Ovary (tissue), 9 donors: ENCODE measurements around the gene EVX2. TPM values are rescaled to one million over a fixed set of nuclear protein-coding genes. Genes with fewer than 3 reads are reported as not detected.

Experiments
- DNase-seq, 5 donors: peaks; one replicate each; pipeline ENCODE4 v3.0.0-alpha.2; 2019 to 2020
- H3K27ac ChIP-seq, 2 donors: fragments of 200-600 bp; one replicate each; pipeline versions ENCODE4 v1.5.1 to v1.8.0; 2019 to 2022
- H3K27me3 ChIP-seq: fragments of 200-600 bp; one replicate; pipeline ENCODE4 v1.8.0; 2022
- H3K36me3 ChIP-seq: fragments of 200-600 bp; sonication (generic); one replicate; pipeline ENCODE4 v1.5.1; 2019
- H3K4me1 ChIP-seq: one replicate; pipeline ENCODE4 v1.8.1; 2013; ENCODE audit warnings: mild to moderate bottlenecking, moderate library complexity; ENCODE audit not compliant: insufficient read depth
- H3K4me3 ChIP-seq: fragments of 200-600 bp; sonication (generic); one replicate; pipeline ENCODE4 v1.5.1; 2017
- H3K9me3 ChIP-seq, 2 donors: fragments of 200-600 bp in 1 of 2; sonication (generic) in 1 of 2; one replicate each; pipeline versions ENCODE4 v1.5.1 to v1.8.1; 2013 to 2019; ENCODE audit warnings: mild to moderate bottlenecking in 1 of 2, moderate library complexity in 1 of 2
- EP300 ChIP-seq: sonication (generic); formaldehyde crosslinking; IDR thresholded peaks from one replicate; pipeline ENCODE4 v1.6.1; 2017; ENCODE audit warnings: antibody characterized with exemption
- POLR2A ChIP-seq: fragments of 450-650 bp; IDR thresholded peaks from one replicate; pipeline ENCODE4 v1.6.1; 2017; ENCODE audit warnings: antibody characterized with exemption, mild to moderate bottlenecking, moderate library complexity
- WGBS, 3 donors: extraction: QIAGEN DNeasy Blood & Tissue Kit in 1 of 3; methylation state at CpG; one replicate each; pipeline versions ENCODE4 v1.1.5 to v1.1.7; 2013 to 2017; 5-methylcytosine and 5-hydroxymethylcytosine counted together
- intact Hi-C, 4 donors: fragments of 100-400 bp; cut with DNase I; formaldehyde crosslinking; loops; one replicate each; pipeline versions ENCODE4 v1.11.0 to v1.15.1; 2022 to 2023
- polyA plus RNA-seq, 2 donors: library from polyadenylated mRNA; stranded (reverse); fragments of 200-250 nt in 1 of 2; fragments of 350-450 nt in 1 of 2; fragmentation: Illumina TruSeq in 1 of 2; extraction: RNeasy Lipid Tissue Mini Kit (QIAGEN cat#74804) in 1 of 2; gene quantifications; one replicate each; pipeline ENCODE4 v1.2.3, GENCODE V29; 2013 to 2014
- total RNA-seq, 7 donors: library from RNA; depleted of rRNA in 2 of 7; stranded (reverse); fragments of >200 nt in 2 of 7; fragmentation: NEBNext Ultra II Directional in 3 of 7; extraction: Animal tissue kit (Norgen Biotek cat#: 25700) in 3 of 7; gene quantifications; one replicate each; pipeline versions ENCODE4 v1.1.0 to v1.2.4, GENCODE V29; 2016 to 2023
- TF ChIP-seq, protein P1 (sequence below), 3 donors: fragments of 450-650 bp in 2 of 3; fragments of 200-600 bp in 1 of 3; IDR thresholded peaks; one replicate each; pipeline versions ENCODE4 v1.5.1 to v1.8.0; 2016 to 2022; ENCODE audit warnings: antibody characterized with exemption in 3 of 3, mild to moderate bottlenecking in 1 of 3
- donor health status: DM: no; HTN: no; CAD: no; lungs with moderate emphysema.
- donor health status: DM: no; HTN: no; CAD: no.
- donor health status: Bipolar disorder and iron deficiency.
- donor health status: DM: yes; HTN: yes; CAD: no.
- donor health status: DM: no; HTN: no; CAD: no.
- donor health status: DM: yes; HTN: yes; CAD: no.

Gene EVX2
- total and polyA plus RNA-seq, 9 donors, result not detected

DNA sequence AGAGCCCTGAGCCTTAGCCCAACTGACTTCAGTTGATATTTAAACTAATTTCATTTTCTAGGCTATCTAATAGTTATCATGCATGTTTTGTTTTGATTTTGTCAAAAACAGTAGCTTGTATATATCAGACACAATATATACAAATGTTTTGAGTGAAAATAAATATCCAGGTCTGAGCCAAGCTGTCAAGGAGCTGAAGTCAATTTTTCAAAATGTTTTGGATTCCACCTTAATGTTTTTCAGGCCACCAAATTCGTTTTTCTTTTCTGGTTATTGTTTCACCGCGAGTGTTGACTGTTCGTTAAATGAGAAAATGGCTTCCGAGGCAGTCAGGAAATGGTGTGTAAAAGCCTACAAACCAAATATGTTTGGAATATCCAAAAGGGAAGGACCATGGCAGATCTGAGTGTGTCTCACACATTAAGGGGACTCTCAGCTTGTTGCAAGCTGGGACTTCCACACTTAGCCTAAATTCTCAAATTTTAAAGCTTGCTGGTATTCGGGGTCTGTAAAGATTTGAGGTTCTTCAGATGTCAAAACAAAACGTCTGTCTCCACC is 18.6 kb upstream of the EVX2 start:
- TF ChIP-seq POLR2A (no peak), EP300 (no peak)
- TF ChIP-seq, protein P1, sequence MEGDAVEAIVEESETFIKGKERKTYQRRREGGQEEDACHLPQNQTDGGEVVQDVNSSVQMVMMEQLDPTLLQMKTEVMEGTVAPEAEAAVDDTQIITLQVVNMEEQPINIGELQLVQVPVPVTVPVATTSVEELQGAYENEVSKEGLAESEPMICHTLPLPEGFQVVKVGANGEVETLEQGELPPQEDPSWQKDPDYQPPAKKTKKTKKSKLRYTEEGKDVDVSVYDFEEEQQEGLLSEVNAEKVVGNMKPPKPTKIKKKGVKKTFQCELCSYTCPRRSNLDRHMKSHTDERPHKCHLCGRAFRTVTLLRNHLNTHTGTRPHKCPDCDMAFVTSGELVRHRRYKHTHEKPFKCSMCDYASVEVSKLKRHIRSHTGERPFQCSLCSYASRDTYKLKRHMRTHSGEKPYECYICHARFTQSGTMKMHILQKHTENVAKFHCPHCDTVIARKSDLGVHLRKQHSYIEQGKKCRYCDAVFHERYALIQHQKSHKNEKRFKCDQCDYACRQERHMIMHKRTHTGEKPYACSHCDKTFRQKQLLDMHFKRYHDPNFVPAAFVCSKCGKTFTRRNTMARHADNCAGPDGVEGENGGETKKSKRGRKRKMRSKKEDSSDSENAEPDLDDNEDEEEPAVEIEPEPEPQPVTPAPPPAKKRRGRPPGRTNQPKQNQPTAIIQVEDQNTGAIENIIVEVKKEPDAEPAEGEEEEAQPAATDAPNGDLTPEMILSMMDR (IDR thresholded peaks at IDR 0.05), result no peak
- Histone ChIP-seq H3K27me3 (peaks cover 6% of the 10 kb centered on the region), H3K4me3 (no peak overlapping the region), H3K4me1 (peaks cover 2% of the 10 kb centered on the region), H3K27ac (no peak overlapping the region), H3K9me3 (peaks cover 0 to 3% of the 10 kb centered on the region in 2 donors), H3K36me3 (no peaks in the 10 kb centered on the region)
- DNase-seq, result no peak
- 37 to 71% (median 41%) methylated on average over 7 of the region's 7 CpGs for WGBS, 3 donors
- intact Hi-C loops, result loop anchor here in 2 of 4 donors (5.0 to 10.0 kb wide), 2 partner anchors 415 to 1768 kb away; partner anchors contain the start of gene SP9 (in 1 of the 2)

DNA sequence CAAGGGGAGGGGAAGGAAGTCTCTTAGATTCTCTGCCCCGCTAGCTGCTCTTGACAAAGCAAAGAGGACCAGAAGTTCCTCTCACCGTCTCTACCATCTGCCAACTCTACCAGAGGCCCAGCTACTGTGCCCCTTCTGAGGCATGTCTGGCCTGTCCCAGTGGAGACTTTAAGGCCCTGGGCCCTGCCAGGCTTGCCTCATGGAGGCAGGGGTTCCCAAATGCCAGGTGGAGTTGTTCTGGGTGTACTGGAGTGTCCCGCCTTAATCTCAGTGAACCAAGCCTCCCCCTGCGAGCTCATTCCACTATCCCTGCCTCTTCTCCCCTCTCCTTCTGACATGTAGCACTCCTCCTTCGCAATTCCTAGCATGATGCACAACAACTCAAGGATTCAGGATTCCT is 18.1 kb upstream of the EVX2 start:
- Histone ChIP-seq H3K4me1 (no peaks in the 10 kb centered on the region), H3K27me3 (peaks cover 6% of the 10 kb centered on the region), H3K4me3 (no peak overlapping the region), H3K27ac (no peak overlapping the region), H3K36me3 (no peaks in the 10 kb centered on the region), H3K9me3 (peaks cover 0 to 3% of the 10 kb centered on the region in 2 donors)
- intact Hi-C loops, result loop anchor here in 2 of 4 donors (5.0 to 10.0 kb wide), 2 partner anchors 415 to 1767 kb away; partner anchors contain the start of gene SP9 (in 1 of the 2)
- WGBS, 3 donors, result 64 to 75% (median 70%) methylated on average over 5 of the region's 5 CpGs
- DNase-seq, result no peak
- TF ChIP-seq, protein P1 (IDR thresholded peaks at IDR 0.05), result no peak
- no peak for TF ChIP-seq EP300
- TF ChIP-seq POLR2A, result no peak

DNA sequence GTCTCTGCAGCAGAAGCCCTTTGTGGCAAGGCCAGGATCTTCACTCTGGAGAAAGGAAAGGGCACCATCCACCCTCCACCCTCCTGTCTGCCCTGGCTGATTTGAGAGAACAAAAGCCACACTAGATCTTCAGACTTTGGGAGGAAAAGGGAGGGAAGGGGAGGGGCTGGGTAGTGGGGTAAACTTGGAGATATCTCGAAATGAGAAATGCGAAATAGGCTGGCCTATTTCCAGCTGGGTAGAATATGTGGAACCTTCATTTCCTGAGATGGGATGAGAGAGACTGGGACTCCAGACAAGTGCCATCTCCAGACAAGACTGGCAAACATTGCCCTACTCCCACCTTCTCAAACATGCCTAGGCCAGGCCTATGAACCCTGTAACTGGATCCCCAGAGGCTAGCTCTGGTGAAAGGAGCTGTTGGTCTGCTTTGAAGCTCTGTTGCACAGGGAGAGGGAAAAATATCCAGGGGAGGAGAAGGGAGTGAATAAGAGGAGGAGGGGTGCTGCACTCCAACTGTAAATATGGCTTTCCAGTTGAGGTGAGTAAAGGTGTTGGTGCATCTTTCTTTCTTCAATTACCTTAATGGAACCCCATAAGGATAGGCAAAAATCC is 17.6 kb upstream of the EVX2 start:
- Histone ChIP-seq H3K9me3 (peaks cover 0 to 3% of the 10 kb centered on the region in 2 donors), H3K27ac (no peak overlapping the region), H3K27me3 (peaks cover 6% of the 10 kb centered on the region), H3K36me3 (no peaks in the 10 kb centered on the region), H3K4me1 (no peaks in the 10 kb centered on the region), H3K4me3 (no peak overlapping the region)
- DNase-seq, result no peak
- intact Hi-C loops, result loop anchor here in 2 of 4 donors (5.0 to 10.0 kb wide), 2 partner anchors 414 to 1767 kb away; partner anchors contain the start of gene SP9 (in 1 of the 2)
- WGBS, 3 donors, result 38 to 56% (median 40%) methylated on average over 2 of the region's 2 CpGs
- no peak for TF ChIP-seq EP300
- no peak for TF ChIP-seq POLR2A
- TF ChIP-seq, protein P1 (IDR thresholded peaks at IDR 0.05), result no peak

DNA sequence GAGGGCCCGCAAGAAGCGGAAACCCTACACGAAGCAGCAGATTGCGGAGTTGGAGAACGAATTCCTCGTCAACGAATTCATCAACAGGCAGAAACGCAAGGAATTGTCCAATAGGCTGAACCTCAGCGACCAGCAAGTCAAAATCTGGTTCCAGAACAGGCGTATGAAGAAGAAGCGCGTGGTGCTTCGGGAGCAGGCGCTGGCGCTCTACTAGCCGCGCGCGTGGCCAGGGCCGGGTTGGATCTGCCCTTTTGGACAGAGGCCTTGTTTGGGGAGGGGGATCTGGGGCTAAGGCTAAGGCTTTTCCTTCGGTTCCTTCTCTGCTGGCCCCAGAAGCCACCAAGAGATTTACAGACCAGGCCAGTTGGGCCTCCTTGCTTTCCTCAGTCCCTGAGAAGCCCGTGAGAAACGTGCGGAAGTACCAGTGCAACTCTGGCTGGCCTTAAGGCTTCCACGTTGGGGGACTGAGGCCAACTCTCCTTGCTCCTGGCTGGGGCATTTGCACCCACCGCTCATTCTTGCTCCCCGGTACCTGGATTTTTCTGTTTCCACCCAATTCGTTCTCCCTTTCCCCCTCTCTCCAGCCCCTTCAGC is 16.9 kb upstream of the EVX2 start:
- H3K9me3 ChIP-seq, result peaks cover 0 to 3% of the 10 kb centered on the region in 2 donors
- H3K4me3 ChIP-seq, result no peak overlapping the region
- WGBS, 3 donors, result 20 to 34% (median 24%) methylated on average over 28 of the region's 28 CpGs
- H3K36me3 ChIP-seq, result no peaks in the 10 kb centered on the region
- no peak overlapping the region for H3K27ac ChIP-seq
- H3K27me3 ChIP-seq, result peaks cover 6% of the 10 kb centered on the region
- DNase-seq, result no peak
- H3K4me1 ChIP-seq, result no peaks in the 10 kb centered on the region
- TF ChIP-seq, protein P1 (IDR thresholded peaks at IDR 0.05), result no peak
- no peak for TF ChIP-seq POLR2A
- TF ChIP-seq EP300, result no peak
- intact Hi-C loops, result loop anchor here in 2 of 4 donors (5.0 to 10.0 kb wide), 2 partner anchors 413 to 1766 kb away; partner anchors contain the start of gene SP9 (in 1 of the 2)
